ENCODE data around the gene TAX1BP3.

- TF ChIP-seq CTCF (IDR thresholded peaks at IDR 0.05; ENCODE audit: low read length), result no peak
- no peak for TF ChIP-seq EZH2 (optimal IDR thresholded peaks at IDR 0.05; ENCODE audit: low read depth, low read length)
- no peak for TF ChIP-seq EZH2phosphoT487 (IDR thresholded peaks at IDR 0.05; ENCODE audit: low read length)
Measured at GRCh38 chr17:3682033-3682432, 13.7 kb upstream of the TAX1BP3 start.
